ENCODE results near the gene RASGRF1. TPM values are rescaled to one million over a fixed set of nuclear protein-coding genes. Genes with fewer than 3 reads are reported as not detected.

RASGRF1 gene
- total RNA-seq, 2 experiments from 2014 or later, result not detected

GRCh38 chr15:78921940-78922339 lies 168.6 kb downstream of the RASGRF1 start:
- Histone ChIP-seq H3K27me3 (ENCODE audit: control insufficient read depth in 1 of 2, insufficient read depth in 2 of 2, low read length in 2 of 2) (no peaks in the 10 kb centered on the region), H3K4me1 (ENCODE audit: insufficient read depth, low read length) (no peaks in the 10 kb centered on the region), H3K27ac (ENCODE audit: low read depth in 1 of 2, low read length in 2 of 2) (no peak overlapping the region), H3K4me3 (ENCODE audit: low read length) (no peak overlapping the region), H3K9me3 (ENCODE audit: control insufficient read depth in 1 of 2, insufficient read depth in 1 of 2, low read length in 2 of 2) (no peaks in the 10 kb centered on the region), H3K36me3 (ENCODE audit: insufficient read depth, low read length) (peaks cover 60% of the 10 kb centered on the region)
- Mint-ChIP-seq H3K27me3 (no peaks in the 10 kb centered on the region), H3K9me3 (no peaks in the 10 kb centered on the region), H3K4me1 (ENCODE audit: low read depth) (peaks cover 3% of the 10 kb centered on the region), H3K4me3 (no peak overlapping the region), H3K36me3 (ENCODE audit: low read depth) (peaks cover 54% of the 10 kb centered on the region), H3K27ac (no peak overlapping the region)
- DNase-seq (no peak), ATAC-seq (ENCODE audit: poor library complexity) (no peak)
- TF ChIP-seq CTCF (IDR thresholded peaks at IDR 0.05), result no peak
- intact Hi-C loops (cut with DNase I, micrococcal nuclease), result no loop called here
- ChIA-PET POLR2A (no interaction called here), CTCF (interaction anchor here (0.5 kb wide), 1 partner anchor 45 kb away, joined by 3 read pairs; no protein-coding TSS in a partner anchor)

- H3K27ac Mint-ChIP-seq, result no peak overlapping the region
- H3K36me3 Mint-ChIP-seq (ENCODE audit: low read depth), result peaks cover 54% of the 10 kb centered on the region
- H3K27ac ChIP-seq (ENCODE audit: low read depth in 1 of 2, low read length in 2 of 2), result no peak overlapping the region
- no peak for TF ChIP-seq CTCF (IDR thresholded peaks at IDR 0.05)
- H3K27me3 Mint-ChIP-seq, result no peaks in the 10 kb centered on the region
- DNase-seq (no peak), ATAC-seq (ENCODE audit: poor library complexity) (no peak)
- ChIA-PET POLR2A (no interaction called here), CTCF (interaction anchor here (0.5 kb wide), 1 partner anchor 44 kb away, joined by 3 read pairs; no protein-coding TSS in a partner anchor)
- no peaks in the 10 kb centered on the region for H3K4me1 ChIP-seq (ENCODE audit: insufficient read depth, low read length)
- H3K4me3 ChIP-seq (ENCODE audit: low read length), result no peak overlapping the region
- intact Hi-C loops (cut with DNase I, micrococcal nuclease), result no loop called here
- no peaks in the 10 kb centered on the region for H3K27me3 ChIP-seq (ENCODE audit: control insufficient read depth in 1 of 2, insufficient read depth in 2 of 2, low read length in 2 of 2)
- H3K9me3 Mint-ChIP-seq, result no peaks in the 10 kb centered on the region
- peaks cover 60% of the 10 kb centered on the region for H3K36me3 ChIP-seq (ENCODE audit: insufficient read depth, low read length)
- H3K4me3 Mint-ChIP-seq, result no peak overlapping the region
- peaks cover 4% of the 10 kb centered on the region for H3K4me1 Mint-ChIP-seq (ENCODE audit: low read depth)
- H3K9me3 ChIP-seq (ENCODE audit: control insufficient read depth in 1 of 2, insufficient read depth in 1 of 2, low read length in 2 of 2), result no peaks in the 10 kb centered on the region
Measured at GRCh38 chr15:78921517-78921916, 169.1 kb downstream of the RASGRF1 start.

GRCh38 chr15:78917888-78918287 lies 172.7 kb downstream of the RASGRF1 start:
- no peak overlapping the region for H3K4me3 ChIP-seq (ENCODE audit: low read length)
- H3K36me3 Mint-ChIP-seq (ENCODE audit: low read depth), result peaks cover 74% of the 10 kb centered on the region
- no peak overlapping the region for H3K27ac ChIP-seq (ENCODE audit: low read depth in 1 of 2, low read length in 2 of 2)
- ATAC-seq (ENCODE audit: poor library complexity) (no peak), DNase-seq (no peak)
- no peaks in the 10 kb centered on the region for H3K27me3 ChIP-seq (ENCODE audit: control insufficient read depth in 1 of 2, insufficient read depth in 2 of 2, low read length in 2 of 2)
- peaks cover 2% of the 10 kb centered on the region for H3K4me1 ChIP-seq (ENCODE audit: insufficient read depth, low read length)
- POLR2A ChIA-PET, result no interaction called here
- CTCF ChIA-PET, result interaction anchor here (0.7 kb wide), 1 partner anchor 45 kb away, joined by 5 read pairs; no protein-coding TSS in a partner anchor
- peaks cover 65% of the 10 kb centered on the region for H3K36me3 ChIP-seq (ENCODE audit: insufficient read depth, low read length)
- no peak for TF ChIP-seq CTCF (IDR thresholded peaks at IDR 0.05)
- H3K4me1 Mint-ChIP-seq (ENCODE audit: low read depth), result peaks cover 4% of the 10 kb centered on the region
- intact Hi-C loops (cut with DNase I, micrococcal nuclease), result no loop called here
- H3K4me3 Mint-ChIP-seq, result no peak overlapping the region
- no peaks in the 10 kb centered on the region for H3K27me3 Mint-ChIP-seq
- H3K9me3 Mint-ChIP-seq, result no peaks in the 10 kb centered on the region
- H3K9me3 ChIP-seq (ENCODE audit: control insufficient read depth in 1 of 2, insufficient read depth in 1 of 2, low read length in 2 of 2), result no peaks in the 10 kb centered on the region
- H3K27ac Mint-ChIP-seq, result no peak overlapping the region
